ENCODE results near the gene CFAP74. TPM values are rescaled to one million over a fixed set of nuclear protein-coding genes. Genes with fewer than 3 reads are reported as not detected.

CFAP74 gene
- total and polyA plus RNA-seq, 9 of the 15 experiments (the other 6 are each of a cell fraction or from before 2014, with no cell fraction given): 0.03 to 0.15 (median 0.05) TPM; not detected in 6

DNA sequence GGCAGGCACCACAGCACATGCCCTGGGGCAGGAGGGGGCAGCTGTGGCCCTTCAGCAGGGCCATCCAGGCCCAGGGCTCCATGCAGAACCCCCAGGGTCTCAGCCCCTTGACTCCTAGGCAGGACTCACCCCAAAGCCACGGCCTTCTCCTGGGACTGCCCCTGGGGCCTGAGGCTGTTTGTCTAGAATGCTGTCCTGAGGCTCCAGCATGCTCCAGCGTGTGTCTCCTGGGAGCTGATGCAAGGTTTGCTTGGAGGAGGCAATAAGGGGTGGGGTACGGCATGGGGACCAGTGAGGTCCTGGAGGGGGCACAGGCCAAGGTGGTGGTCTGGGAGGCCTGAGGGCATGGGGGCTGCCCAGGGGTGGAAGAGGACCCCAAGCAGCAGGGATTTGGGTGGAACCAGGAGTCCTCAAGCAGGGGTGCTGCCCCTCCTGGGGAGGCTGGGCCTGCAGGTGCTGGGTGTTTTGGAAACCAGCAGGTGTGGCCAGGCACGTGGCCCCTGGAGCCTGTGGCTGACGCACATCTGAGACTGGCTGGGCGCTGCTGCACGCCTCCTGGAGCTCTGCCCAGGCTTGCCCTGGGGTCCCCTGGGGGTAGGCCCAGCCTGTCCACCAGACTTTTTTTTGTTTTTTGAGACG is 96.4 kb downstream of the CFAP74 start (continued):
- TF ChIP-seq ZBTB11 (CRISPR knock-in tag; IDR thresholded peaks at IDR 0.05): no peak
- TF ChIP-seq COPS2 (conservative IDR thresholded peaks at IDR 0.05): no peak
- TF ChIP-seq, protein P1, sequence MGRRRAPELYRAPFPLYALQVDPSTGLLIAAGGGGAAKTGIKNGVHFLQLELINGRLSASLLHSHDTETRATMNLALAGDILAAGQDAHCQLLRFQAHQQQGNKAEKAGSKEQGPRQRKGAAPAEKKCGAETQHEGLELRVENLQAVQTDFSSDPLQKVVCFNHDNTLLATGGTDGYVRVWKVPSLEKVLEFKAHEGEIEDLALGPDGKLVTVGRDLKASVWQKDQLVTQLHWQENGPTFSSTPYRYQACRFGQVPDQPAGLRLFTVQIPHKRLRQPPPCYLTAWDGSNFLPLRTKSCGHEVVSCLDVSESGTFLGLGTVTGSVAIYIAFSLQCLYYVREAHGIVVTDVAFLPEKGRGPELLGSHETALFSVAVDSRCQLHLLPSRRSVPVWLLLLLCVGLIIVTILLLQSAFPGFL (CRISPR knock-in tag; IDR thresholded peaks at IDR 0.05): no peak
- TF ChIP-seq KLF13 (tag; IDR thresholded peaks at IDR 0.05; ENCODE audit: borderline replicate concordance, low read depth): no peak
- TF ChIP-seq, protein P2, sequence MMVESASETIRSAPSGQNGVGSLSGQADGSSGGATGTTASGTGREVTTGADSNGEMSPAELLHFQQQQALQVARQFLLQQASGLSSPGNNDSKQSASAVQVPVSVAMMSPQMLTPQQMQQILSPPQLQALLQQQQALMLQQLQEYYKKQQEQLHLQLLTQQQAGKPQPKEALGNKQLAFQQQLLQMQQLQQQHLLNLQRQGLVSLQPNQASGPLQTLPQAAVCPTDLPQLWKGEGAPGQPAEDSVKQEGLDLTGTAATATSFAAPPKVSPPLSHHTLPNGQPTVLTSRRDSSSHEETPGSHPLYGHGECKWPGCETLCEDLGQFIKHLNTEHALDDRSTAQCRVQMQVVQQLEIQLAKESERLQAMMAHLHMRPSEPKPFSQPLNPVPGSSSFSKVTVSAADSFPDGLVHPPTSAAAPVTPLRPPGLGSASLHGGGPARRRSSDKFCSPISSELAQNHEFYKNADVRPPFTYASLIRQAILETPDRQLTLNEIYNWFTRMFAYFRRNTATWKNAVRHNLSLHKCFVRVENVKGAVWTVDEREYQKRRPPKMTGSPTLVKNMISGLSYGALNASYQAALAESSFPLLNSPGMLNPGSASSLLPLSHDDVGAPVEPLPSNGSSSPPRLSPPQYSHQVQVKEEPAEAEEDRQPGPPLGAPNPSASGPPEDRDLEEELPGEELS (CRISPR knock-in tag; IDR thresholded peaks at IDR 0.05; ENCODE audit: borderline replicate concordance): no peak
- no peak for TF ChIP-seq SREBF1 (IDR thresholded peaks at IDR 0.05; ENCODE audit: borderline replicate concordance, low read depth, low read length)
- TF ChIP-seq WHSC1 (IDR thresholded peaks at IDR 0.05; ENCODE audit: low read length): no peak
- TF ChIP-seq, protein P3, sequence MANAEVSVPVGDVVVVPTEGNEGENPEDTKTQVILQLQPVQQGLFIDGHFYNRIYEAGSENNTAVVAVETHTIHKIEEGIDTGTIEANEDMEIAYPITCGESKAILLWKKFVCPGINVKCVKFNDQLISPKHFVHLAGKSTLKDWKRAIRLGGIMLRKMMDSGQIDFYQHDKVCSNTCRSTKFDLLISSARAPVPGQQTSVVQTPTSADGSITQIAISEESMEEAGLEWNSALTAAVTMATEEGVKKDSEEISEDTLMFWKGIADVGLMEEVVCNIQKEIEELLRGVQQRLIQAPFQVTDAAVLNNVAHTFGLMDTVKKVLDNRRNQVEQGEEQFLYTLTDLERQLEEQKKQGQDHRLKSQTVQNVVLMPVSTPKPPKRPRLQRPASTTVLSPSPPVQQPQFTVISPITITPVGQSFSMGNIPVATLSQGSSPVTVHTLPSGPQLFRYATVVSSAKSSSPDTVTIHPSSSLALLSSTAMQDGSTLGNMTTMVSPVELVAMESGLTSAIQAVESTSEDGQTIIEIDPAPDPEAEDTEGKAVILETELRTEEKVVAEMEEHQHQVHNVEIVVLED (CRISPR knock-in tag; IDR thresholded peaks at IDR 0.05): no peak
